H9 (cell line): ENCODE results near the gene TPGS1. TPM values are rescaled to one million over a fixed set of nuclear protein-coding genes. Genes with fewer than 3 reads are reported as not detected.

Source experiments
- DNase-seq: peaks from one replicate; pipeline ENCODE4 v3.0.0-alpha.2; 2017
- H2AFZ ChIP-seq: one replicate; pipeline ENCODE4 v1.6.1; 2013; ENCODE audit warnings: mild to moderate bottlenecking, low read length, control low read depth, moderate library complexity
- H2AK5ac ChIP-seq: 2 replicates; pipeline ENCODE4 v1.6.1; 2013; ENCODE audit warnings: low read length, control low read depth, mixed read lengths; ENCODE audit not compliant: insufficient read length
- H2BK120ac ChIP-seq: one replicate; pipeline ENCODE4 v1.6.1; 2013; ENCODE audit warnings: low read depth, mild to moderate bottlenecking, low read length, control low read depth, inconsistent platforms; ENCODE audit not compliant: poor library complexity, severe bottlenecking
- H2BK12ac ChIP-seq: 2 replicates; pipeline ENCODE4 v1.6.1; 2013; ENCODE audit warnings: low read length, control low read depth, mixed read lengths, low read depth; ENCODE audit not compliant: insufficient read length
- H2BK15ac ChIP-seq: 2 replicates; pipeline ENCODE4 v1.6.1; 2013; ENCODE audit warnings: low read depth, low read length, control low read depth
- H2BK20ac ChIP-seq: one replicate; pipeline ENCODE4 v1.6.1; 2013; ENCODE audit warnings: low read depth, mild to moderate bottlenecking, low read length, control low read depth, inconsistent platforms; ENCODE audit not compliant: poor library complexity, severe bottlenecking
- H2BK5ac ChIP-seq: 2 replicates; pipeline ENCODE4 v1.6.1; 2013; ENCODE audit warnings: low read length, control low read depth, mixed read lengths; ENCODE audit not compliant: insufficient read length
- H3K14ac ChIP-seq: 2 replicates; pipeline ENCODE4 v1.6.1; 2013; ENCODE audit warnings: low read length, control low read depth; ENCODE audit not compliant: insufficient read depth
- H3K18ac ChIP-seq: 2 replicates; pipeline ENCODE4 v1.6.1; 2013; ENCODE audit warnings: low read depth, mild to moderate bottlenecking, mixed read lengths, low read length, control low read depth; ENCODE audit not compliant: insufficient read length
- H3K23ac ChIP-seq: 2 replicates; pipeline ENCODE4 v1.6.1; 2013; ENCODE audit warnings: low read length, control low read depth, mixed read lengths, low read depth; ENCODE audit not compliant: insufficient read length
- H3K23me2 ChIP-seq: 2 replicates; pipeline ENCODE4 v1.6.1; 2013; ENCODE audit warnings: low read depth, mild to moderate bottlenecking, mixed read lengths, low read length, control low read depth; ENCODE audit not compliant: insufficient read length, poor library complexity, severe bottlenecking
- H3K27ac ChIP-seq: 2 replicates; pipeline ENCODE4 v1.5.1; 2013; ENCODE audit warnings: low read length, control low read depth, mixed read lengths, low read depth; ENCODE audit not compliant: insufficient read length
- H3K27me3 ChIP-seq: 2 replicates; pipeline ENCODE4 v1.6.1; 2013; ENCODE audit warnings: low read length, control low read depth, inconsistent platforms; ENCODE audit not compliant: insufficient read depth
- H3K4ac ChIP-seq: 2 replicates; pipeline ENCODE4 v1.6.1; 2013; ENCODE audit warnings: low read depth, mild to moderate bottlenecking, control low read depth, inconsistent platforms, low read length, moderate library complexity
- H3K4me1 ChIP-seq: 2 replicates; pipeline ENCODE4 v1.6.1; 2013; ENCODE audit warnings: low read length, control low read depth, inconsistent platforms; ENCODE audit not compliant: insufficient read depth
- H3K4me2 ChIP-seq: 2 replicates; pipeline ENCODE4 v1.6.1; 2013; ENCODE audit warnings: low read length, control low read depth, mixed read lengths; ENCODE audit not compliant: insufficient read length, insufficient read depth
- H3K56ac ChIP-seq: 2 replicates; pipeline ENCODE4 v1.6.1; 2013; ENCODE audit warnings: low read depth, mild to moderate bottlenecking, mixed read lengths, low read length, control low read depth; ENCODE audit not compliant: insufficient read length
- H3K79me1 ChIP-seq: 2 replicates; pipeline ENCODE4 v1.6.1; 2013; ENCODE audit warnings: low read depth, mild to moderate bottlenecking, moderate library complexity, low read length, control low read depth, inconsistent platforms; ENCODE audit not compliant: insufficient read depth, poor library complexity, severe bottlenecking
- H3K79me2 ChIP-seq: 2 replicates; pipeline ENCODE4 v1.6.1; 2013; ENCODE audit warnings: low read length, control low read depth, inconsistent platforms; ENCODE audit not compliant: insufficient read depth
- H3K9ac ChIP-seq: 2 replicates; pipeline ENCODE4 v1.6.1; 2013; ENCODE audit warnings: low read length, control low read depth, mixed read lengths; ENCODE audit not compliant: insufficient read length; ENCODE audit errors: extremely low read depth
- H3K9me3 ChIP-seq: one replicate; pipeline ENCODE4 v1.6.1; 2013; ENCODE audit warnings: low read depth, low read length, inconsistent platforms; ENCODE audit not compliant: control insufficient read depth
- H3T11ph ChIP-seq: one replicate; pipeline ENCODE4 v1.6.1; 2013; ENCODE audit warnings: mild to moderate bottlenecking, low read length, control low read depth, inconsistent platforms
- H4K20me1 ChIP-seq: one replicate; pipeline ENCODE4 v1.6.1; 2013; ENCODE audit not compliant: control insufficient read depth, insufficient read length, insufficient read depth
- H4K5ac ChIP-seq: 2 replicates; pipeline ENCODE4 v1.6.1; 2013; ENCODE audit warnings: low read depth, mild to moderate bottlenecking, mixed read lengths, low read length, control low read depth; ENCODE audit not compliant: insufficient read length
- H4K8ac ChIP-seq: replicated peaks from 2 replicates; pipeline ENCODE4 v1.6.1; 2013; ENCODE audit warnings: low read length, control low read depth, mixed read lengths, low read depth; ENCODE audit not compliant: insufficient read length
- H4K91ac ChIP-seq: 2 replicates; pipeline ENCODE4 v1.6.1; 2013; ENCODE audit warnings: low read depth, mild to moderate bottlenecking, moderate library complexity, mixed read lengths, low read length, control low read depth; ENCODE audit not compliant: insufficient read length
- H3K27ac Mint-ChIP-seq, 3 experiments: 2 replicates in 2 of 3; 3 replicates in 1 of 3; pipeline ENCODE4 v1.8.0; 2020 to 2021; ENCODE audit warnings: mixed read lengths in 3 of 3, mild to moderate bottlenecking in 1 of 3, moderate library complexity in 1 of 3
- H3K27me3 Mint-ChIP-seq: 2 replicates; pipeline ENCODE4 v1.8.0; 2021; ENCODE audit warnings: low read depth, mild to moderate bottlenecking, moderate library complexity, mixed read lengths
- H3K36me3 Mint-ChIP-seq, 3 experiments: 2 replicates in 2 of 3; 3 replicates in 1 of 3; pipeline ENCODE4 v1.8.0; 2020 to 2021; ENCODE audit warnings: low read depth in 3 of 3, mixed read lengths in 3 of 3; ENCODE audit not compliant: insufficient read depth in 1 of 3
- H3K4me1 Mint-ChIP-seq, 2 experiments: 2 replicates each; pipeline ENCODE4 v1.8.0; 2020; ENCODE audit warnings: mixed read lengths in 2 of 2
- H3K4me3 Mint-ChIP-seq, 2 experiments: 2 replicates in 1 of 2; 3 replicates in 1 of 2; pipeline ENCODE4 v1.8.0; 2020 to 2021; ENCODE audit warnings: mild to moderate bottlenecking in 2 of 2, mixed read lengths in 2 of 2, moderate library complexity in 1 of 2
- H3K9me3 Mint-ChIP-seq, 2 experiments: 2 replicates in 1 of 2; 3 replicates in 1 of 2; pipeline ENCODE4 v1.8.0; 2020; ENCODE audit warnings: mild to moderate bottlenecking in 2 of 2, mixed read lengths in 2 of 2, moderate library complexity in 1 of 2
- WGBS: extraction: QIAGEN DNeasy Blood & Tissue Kit; methylation state at CpG from one replicate; pipeline ENCODE4 v1.1.7; 2013; ENCODE audit warnings: missing lambda C conversion rate, low lambda C conversion rate, mixed read lengths; ENCODE audit not compliant: insufficient read length; ENCODE audit errors: extremely low coverage; 5-methylcytosine and 5-hydroxymethylcytosine counted together
- total RNA-seq: library from RNA; stranded (reverse); gene quantifications from 2 replicates; pipeline ENCODE4 v1.2.1, GENCODE V29; 2021
- TF ChIP-seq, protein P1 (sequence below): fragments of 200-600 bp; sonication (generic); conservative IDR thresholded peaks from 3 replicates; pipeline ENCODE4 v1.8.0; 2021; ENCODE audit warnings: antibody characterized with exemption, mild to moderate bottlenecking

Gene TPGS1
- total RNA-seq, 1 experiment from 2014 or later: 7.4 TPM

DNA sequence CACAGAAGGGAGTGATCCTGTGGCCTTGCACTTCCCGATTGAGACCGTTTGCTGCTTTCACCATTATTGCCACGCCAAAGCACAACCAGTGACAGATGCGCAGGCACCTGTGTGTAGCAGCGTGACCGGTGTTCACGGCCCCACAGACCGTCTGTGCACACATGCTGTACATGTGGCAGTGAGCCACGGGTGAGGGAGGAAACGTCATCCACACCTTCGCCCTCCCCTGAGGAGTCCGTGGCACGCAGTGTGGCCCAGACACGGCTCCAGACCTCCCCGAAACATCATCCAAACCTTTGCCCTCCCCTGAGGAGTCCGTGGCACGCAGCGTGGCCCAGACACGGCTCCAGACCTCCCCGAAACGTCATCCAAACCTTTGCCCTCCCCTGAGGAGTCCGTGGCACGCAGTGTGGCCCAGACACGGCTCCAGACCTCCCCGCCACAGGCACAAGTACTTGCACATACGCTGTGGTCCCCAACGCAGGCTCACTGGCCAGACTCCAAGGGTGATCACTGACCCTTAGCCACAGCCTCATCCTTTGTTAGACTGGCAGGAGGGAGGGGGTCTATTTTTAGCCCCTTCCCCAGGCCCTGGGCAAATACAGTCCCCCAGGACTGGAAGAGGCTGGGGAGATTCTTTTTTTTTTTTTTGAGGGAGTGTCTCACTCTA is 38.6 kb upstream of the TPGS1 start:
- no peaks in the 10 kb centered on the region for H3K36me3 Mint-ChIP-seq
- no peak overlapping the region for H3K27ac Mint-ChIP-seq
- Histone ChIP-seq H3K27ac (no peak overlapping the region), H2BK12ac (no peak overlapping the region), H3K79me2 (no peaks in the 10 kb centered on the region), H4K20me1 (no peaks in the 10 kb centered on the region), H2AK5ac (no peak overlapping the region), H4K5ac (no peak overlapping the region), H2AFZ (no peak overlapping the region), H3K27me3 (no peaks in the 10 kb centered on the region), H2BK15ac (no peak overlapping the region), H3K23ac (no peak overlapping the region), H2BK20ac (no peak overlapping the region), H3K4ac (no peak overlapping the region), H2BK120ac (no peak overlapping the region), H3T11ph (no peak overlapping the region), H3K79me1 (no peaks in the 10 kb centered on the region), H4K91ac (no peak overlapping the region), H3K14ac (no peak overlapping the region), H3K56ac (no peak overlapping the region), H3K9ac (no peak overlapping the region), H4K8ac (no peak overlapping the region), H3K9me3 (no peaks in the 10 kb centered on the region), H3K18ac (no peak overlapping the region), H3K23me2 (no peaks in the 10 kb centered on the region), H3K4me1 (no peaks in the 10 kb centered on the region), H2BK5ac (no peak overlapping the region), H3K4me2 (no peak overlapping the region)
- H3K4me3 Mint-ChIP-seq: no peak overlapping the region
- DNase-seq: no peak
- no peaks in the 10 kb centered on the region for H3K4me1 Mint-ChIP-seq
- WGBS: no CpG with 5 or more reads among the region's 27 CpGs
- peaks cover 0 to 10% of the 10 kb centered on the region in 2 experiments; a peak in 2 of 5 replicates for H3K9me3 Mint-ChIP-seq
- TF ChIP-seq, protein P1, sequence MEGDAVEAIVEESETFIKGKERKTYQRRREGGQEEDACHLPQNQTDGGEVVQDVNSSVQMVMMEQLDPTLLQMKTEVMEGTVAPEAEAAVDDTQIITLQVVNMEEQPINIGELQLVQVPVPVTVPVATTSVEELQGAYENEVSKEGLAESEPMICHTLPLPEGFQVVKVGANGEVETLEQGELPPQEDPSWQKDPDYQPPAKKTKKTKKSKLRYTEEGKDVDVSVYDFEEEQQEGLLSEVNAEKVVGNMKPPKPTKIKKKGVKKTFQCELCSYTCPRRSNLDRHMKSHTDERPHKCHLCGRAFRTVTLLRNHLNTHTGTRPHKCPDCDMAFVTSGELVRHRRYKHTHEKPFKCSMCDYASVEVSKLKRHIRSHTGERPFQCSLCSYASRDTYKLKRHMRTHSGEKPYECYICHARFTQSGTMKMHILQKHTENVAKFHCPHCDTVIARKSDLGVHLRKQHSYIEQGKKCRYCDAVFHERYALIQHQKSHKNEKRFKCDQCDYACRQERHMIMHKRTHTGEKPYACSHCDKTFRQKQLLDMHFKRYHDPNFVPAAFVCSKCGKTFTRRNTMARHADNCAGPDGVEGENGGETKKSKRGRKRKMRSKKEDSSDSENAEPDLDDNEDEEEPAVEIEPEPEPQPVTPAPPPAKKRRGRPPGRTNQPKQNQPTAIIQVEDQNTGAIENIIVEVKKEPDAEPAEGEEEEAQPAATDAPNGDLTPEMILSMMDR: no peak
- H3K27me3 Mint-ChIP-seq: peaks cover 17% of the 10 kb centered on the region
